ENCODE measurements around the gene PKM.
A peak's percentile ranks its signal among the peaks of the same experiment; 100 is the strongest.

Gene PKM

DNA sequence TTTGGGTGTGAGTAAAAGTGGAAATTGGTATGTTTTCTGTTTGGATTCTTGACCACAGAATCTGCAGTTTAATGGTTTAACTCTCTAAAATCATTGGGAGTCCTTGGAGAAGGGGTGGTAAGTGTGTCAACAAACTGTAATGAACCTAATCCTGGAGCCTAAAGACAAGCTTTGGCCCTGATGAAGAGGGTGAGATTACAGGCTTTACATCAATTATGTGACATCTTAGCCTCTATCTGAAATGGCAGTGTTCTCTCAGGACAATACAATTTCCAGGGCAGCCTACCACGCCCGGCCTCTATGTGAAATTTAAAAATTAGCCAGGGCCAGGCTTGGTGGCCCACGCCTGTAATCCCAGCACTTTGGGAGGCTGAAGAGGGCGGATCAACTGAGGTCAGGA is 4.3 kb upstream of the PKM start:
- TF ChIP-seq, protein P1, sequence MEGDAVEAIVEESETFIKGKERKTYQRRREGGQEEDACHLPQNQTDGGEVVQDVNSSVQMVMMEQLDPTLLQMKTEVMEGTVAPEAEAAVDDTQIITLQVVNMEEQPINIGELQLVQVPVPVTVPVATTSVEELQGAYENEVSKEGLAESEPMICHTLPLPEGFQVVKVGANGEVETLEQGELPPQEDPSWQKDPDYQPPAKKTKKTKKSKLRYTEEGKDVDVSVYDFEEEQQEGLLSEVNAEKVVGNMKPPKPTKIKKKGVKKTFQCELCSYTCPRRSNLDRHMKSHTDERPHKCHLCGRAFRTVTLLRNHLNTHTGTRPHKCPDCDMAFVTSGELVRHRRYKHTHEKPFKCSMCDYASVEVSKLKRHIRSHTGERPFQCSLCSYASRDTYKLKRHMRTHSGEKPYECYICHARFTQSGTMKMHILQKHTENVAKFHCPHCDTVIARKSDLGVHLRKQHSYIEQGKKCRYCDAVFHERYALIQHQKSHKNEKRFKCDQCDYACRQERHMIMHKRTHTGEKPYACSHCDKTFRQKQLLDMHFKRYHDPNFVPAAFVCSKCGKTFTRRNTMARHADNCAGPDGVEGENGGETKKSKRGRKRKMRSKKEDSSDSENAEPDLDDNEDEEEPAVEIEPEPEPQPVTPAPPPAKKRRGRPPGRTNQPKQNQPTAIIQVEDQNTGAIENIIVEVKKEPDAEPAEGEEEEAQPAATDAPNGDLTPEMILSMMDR (IDR thresholded peaks at IDR 0.05; ENCODE audit: low read depth, low read length, missing control alignments): no peak
- no peak for DNase-seq (ENCODE audit: low read depth)
- no peak overlapping the region for H3K4me3 ChIP-seq (ENCODE audit: low read depth, low read length)

DNA sequence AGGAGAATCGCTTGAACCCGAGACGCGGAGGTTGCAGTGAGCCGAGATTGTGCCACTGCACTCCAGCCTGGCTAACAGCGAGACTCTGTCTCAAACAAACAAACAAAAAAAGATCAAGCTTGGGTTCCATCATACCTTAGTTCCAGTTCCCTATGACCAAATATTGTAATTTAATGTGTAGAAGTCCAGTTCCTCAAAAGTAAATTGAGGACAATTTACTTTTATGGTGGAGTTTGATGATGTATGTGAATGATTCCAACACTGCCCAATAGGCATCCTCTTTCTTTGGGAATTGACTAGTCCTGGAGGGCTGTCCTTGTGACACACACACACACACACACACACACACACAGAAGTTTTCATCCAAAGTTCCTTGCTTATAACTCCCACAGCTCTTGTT is 2.8 kb upstream of the PKM start:
- no peak overlapping the region for H3K4me3 ChIP-seq (ENCODE audit: low read depth, low read length)
- TF ChIP-seq, protein P1 (IDR thresholded peaks at IDR 0.05; ENCODE audit: low read depth, low read length, missing control alignments): no peak
- DNase-seq (ENCODE audit: low read depth): no peak

DNA sequence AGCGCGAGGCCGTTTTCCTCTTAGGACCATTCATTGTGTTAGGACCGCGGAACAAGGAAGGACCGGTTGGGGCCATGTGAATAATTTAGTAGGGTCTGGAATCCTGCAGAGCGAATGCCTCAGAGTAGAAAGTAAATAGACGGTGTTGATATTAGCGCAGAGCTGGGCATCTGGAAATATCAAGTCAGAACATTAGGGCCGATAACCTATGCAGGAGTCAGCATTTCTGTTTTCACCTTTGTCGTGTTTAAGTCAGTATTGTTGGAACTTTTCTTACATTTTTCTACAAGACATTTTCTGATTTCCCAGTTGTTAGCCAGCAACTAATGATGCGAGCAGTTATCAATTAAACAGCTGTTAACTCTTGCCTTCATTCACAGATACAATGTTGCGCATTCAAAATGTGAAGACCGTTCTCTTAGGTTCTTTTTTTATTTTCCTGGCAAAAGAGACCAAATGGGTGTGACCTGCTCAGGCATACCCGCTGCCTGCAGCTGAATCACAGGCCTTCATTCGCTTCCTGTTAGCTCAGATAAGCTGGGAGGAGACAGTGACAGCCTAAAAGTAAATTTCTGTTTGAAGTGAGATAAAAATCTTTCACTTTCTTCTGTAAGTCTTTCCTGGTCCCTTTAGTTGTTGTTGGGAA is 966 bp upstream of the PKM start:
- TF ChIP-seq, protein P1 (IDR thresholded peaks at IDR 0.05; ENCODE audit: low read depth, low read length, missing control alignments): no peak
- H3K4me3 ChIP-seq (ENCODE audit: low read depth, low read length): peak overlapping the region; percentile 79
- no peak for DNase-seq (ENCODE audit: low read depth)

DNA sequence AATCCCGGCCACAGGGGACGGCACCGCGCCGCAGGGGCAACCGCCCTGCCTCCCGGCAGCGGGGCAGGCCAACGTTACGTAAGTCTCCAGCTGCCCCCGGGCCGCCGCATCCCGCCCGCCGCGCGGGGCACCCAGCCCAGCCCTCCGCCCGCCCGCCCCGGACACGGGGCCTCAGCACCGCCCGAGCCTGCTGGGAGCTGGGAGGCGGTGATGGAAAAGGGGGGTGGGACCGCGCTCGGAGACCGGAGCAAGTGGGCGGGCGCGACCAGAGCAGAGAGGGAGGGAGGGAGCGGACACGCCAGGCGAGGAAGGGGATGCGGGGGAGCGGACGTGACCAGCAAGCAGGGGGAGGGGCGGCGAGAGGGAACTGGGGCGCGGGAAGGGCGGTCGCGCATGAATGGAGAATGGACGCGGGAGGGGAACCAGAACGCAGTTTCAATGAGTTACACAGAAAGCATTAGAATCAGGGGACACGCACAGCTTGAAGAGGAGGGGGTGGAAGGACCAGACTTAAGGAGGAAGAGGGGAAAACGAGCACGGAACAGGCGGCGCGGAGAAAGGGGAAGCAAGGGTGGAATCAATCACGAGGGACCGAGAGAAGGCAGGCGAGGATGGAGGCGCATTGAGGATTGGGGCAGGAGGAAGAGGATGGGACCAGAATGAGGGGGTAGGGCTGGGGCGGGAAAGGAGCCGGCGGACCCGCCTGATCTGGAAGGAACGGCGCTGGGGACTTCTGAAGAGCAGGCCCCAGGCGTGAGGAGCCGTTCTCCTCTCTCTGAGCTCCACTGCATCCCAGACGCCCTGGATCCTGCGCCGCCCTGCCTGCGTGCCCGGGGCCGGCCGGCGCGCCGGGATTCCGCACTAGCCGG is 559 bp downstream of the PKM start:
- peak; percentile 60 for DNase-seq (ENCODE audit: low read depth)
- peak overlapping the region; percentile 79 for H3K4me3 ChIP-seq (ENCODE audit: low read depth, low read length)

DNA sequence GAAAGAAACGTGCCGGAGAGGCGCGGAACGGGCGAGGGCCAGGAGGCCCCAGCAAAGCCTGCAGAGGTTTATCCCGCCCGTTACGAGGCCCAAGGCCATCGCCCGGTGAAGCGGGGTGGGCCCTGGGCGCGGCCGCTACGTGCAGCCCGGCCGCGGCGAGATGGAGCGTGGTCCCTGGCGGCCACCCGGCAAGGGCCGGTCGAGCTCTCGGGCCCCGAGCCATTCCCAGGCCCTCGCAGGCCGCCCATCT is 1.1 kb downstream of the PKM start:
- TF ChIP-seq, protein P1 (IDR thresholded peaks at IDR 0.05; ENCODE audit: low read depth, low read length, missing control alignments): no peak
- H3K4me3 ChIP-seq (ENCODE audit: low read depth, low read length): peak overlapping the region; percentile 79
- no peak for DNase-seq (ENCODE audit: low read depth)

More for the DNA sequence above, 559 bp downstream of the PKM start:
- TF ChIP-seq, protein P1 (IDR thresholded peaks at IDR 0.05; ENCODE audit: low read depth, low read length, missing control alignments): no peak

DNA sequence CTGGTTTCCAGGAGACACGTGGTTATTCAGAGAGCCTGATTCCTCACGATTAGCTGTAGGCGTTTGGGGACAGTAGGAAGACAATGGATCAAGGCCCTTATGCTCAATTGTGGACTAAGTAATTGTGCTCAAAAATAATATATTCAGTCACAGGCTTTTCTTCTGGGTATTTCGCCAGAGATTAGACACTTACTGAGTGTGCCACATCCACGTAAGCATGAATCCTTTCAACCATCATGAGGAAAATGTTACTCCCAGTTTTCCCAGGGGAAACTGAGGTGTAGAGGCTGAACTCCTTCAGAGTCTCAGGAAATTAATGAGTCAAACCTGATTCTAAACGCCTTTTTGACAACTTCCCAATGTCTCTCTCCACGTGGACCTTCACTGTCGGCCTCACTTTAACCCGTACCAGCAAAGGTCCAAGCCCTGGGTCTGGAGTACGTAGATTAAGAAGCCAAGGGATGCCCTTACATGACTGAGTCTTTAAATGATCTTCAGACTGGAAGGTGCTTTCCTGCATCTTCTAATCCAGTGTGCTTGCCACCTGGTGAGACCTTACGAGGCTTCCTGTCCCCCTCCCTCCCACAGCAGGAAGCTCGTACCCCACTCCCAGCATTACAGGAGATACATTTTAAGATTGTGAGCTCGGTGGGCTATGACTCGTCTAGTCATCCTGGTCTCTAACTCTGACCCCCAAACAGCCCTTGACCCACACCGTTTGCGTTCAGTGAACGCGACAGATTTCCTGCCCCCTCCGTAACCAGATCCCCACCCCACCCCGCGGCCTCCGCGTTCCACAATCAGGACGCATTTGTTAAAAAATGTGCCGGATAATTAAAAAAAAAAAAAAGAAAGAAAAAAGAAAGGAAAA is 1.7 kb downstream of the PKM start:
- peak overlapping the region; percentile 79 for H3K4me3 ChIP-seq (ENCODE audit: low read depth, low read length)
- no peak for DNase-seq (ENCODE audit: low read depth)
- TF ChIP-seq, protein P1 (IDR thresholded peaks at IDR 0.05; ENCODE audit: low read depth, low read length, missing control alignments): no peak
